Measurements from ENCODE around the gene PSMD1.
"Not testable (repeated sequence)": the region's sequence is repeated elsewhere in the genome, so short reads cannot be mapped to it uniquely, and the experiment has no call there.

PSMD1 gene

DNA sequence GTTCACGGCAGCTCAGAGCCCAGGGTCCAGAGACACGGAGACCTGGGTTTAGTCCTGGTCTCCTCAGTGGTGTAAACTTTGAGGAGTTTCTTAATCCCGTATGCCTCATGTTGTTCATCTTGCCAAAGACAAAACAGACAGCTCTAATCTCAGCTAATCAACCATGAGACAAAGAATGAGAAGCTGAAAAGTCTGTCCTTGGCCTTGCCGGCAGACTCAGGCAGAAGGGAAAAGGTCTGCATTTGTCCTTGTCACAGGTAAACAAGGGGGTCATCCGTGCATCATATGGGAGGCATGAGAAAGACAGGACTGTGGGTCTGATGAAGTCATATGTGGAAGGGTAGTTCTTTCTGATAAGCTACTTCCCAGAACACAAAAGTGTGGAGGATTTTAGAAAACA lies 139.9 kb downstream of the PSMD1 start:
- H3K27ac ChIP-seq: no peak overlapping the region
- TF ChIP-seq, protein P1, sequence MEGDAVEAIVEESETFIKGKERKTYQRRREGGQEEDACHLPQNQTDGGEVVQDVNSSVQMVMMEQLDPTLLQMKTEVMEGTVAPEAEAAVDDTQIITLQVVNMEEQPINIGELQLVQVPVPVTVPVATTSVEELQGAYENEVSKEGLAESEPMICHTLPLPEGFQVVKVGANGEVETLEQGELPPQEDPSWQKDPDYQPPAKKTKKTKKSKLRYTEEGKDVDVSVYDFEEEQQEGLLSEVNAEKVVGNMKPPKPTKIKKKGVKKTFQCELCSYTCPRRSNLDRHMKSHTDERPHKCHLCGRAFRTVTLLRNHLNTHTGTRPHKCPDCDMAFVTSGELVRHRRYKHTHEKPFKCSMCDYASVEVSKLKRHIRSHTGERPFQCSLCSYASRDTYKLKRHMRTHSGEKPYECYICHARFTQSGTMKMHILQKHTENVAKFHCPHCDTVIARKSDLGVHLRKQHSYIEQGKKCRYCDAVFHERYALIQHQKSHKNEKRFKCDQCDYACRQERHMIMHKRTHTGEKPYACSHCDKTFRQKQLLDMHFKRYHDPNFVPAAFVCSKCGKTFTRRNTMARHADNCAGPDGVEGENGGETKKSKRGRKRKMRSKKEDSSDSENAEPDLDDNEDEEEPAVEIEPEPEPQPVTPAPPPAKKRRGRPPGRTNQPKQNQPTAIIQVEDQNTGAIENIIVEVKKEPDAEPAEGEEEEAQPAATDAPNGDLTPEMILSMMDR (IDR thresholded peaks at IDR 0.05): no peak
- TF ChIP-seq ZFX (IDR thresholded peaks at IDR 0.05; ENCODE audit: borderline replicate concordance): no peak

DNA sequence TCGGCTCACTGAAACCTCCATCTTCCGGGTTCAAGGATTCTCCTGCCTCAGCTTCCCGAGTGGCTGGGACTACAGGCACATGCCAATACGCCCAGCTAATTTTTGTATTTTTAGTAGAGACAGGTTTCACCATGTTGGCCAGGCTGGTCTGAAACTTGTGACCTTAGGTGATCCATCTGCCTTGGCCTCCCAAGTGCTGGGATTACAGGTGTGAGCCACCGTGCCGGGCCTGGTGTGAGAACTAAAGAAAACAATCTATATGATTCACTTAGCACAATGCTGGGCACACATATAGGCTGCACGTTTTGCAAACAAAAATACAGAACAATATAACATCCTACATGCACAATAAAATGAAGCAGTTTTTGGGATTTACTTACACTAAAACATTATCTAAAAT lies 140.5 kb downstream of the PSMD1 start:
- not testable (repeated sequence) for H3K27ac ChIP-seq

DNA sequence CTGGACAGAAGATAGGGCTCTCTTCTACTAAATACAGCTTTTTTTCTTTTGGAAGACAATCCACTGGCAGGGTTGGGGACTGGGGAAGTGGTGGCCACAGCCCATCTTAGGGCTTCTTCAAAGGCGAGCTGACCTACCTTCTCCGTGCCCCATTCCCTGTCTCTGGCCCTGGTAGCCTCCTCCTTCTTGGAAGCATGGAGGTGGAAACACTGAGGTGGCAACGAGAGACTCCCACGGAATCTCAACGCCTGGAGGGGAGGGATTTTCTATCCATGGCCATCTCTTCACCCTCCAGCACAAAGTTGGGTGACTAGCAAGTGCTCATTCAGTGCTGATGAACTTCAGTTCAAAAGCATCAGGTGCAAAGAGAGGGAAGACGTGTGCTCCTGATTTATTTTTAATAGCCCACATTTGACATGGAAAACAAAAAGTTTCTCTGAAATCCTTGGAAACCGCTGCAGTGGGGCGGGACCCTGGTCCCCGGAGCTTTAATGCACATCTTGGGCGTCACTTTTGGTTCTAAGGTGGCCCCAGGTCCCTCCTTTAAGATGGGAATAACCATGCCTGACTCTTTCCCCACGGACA lies 141.1 kb downstream of the PSMD1 start:
- no peak for TF ChIP-seq ZFX (IDR thresholded peaks at IDR 0.05; ENCODE audit: borderline replicate concordance)
- TF ChIP-seq, protein P1 (IDR thresholded peaks at IDR 0.05): no peak
- H3K27ac ChIP-seq: peak overlapping the region; percentile 51; the same call in 1 of the 2 replicates

DNA sequence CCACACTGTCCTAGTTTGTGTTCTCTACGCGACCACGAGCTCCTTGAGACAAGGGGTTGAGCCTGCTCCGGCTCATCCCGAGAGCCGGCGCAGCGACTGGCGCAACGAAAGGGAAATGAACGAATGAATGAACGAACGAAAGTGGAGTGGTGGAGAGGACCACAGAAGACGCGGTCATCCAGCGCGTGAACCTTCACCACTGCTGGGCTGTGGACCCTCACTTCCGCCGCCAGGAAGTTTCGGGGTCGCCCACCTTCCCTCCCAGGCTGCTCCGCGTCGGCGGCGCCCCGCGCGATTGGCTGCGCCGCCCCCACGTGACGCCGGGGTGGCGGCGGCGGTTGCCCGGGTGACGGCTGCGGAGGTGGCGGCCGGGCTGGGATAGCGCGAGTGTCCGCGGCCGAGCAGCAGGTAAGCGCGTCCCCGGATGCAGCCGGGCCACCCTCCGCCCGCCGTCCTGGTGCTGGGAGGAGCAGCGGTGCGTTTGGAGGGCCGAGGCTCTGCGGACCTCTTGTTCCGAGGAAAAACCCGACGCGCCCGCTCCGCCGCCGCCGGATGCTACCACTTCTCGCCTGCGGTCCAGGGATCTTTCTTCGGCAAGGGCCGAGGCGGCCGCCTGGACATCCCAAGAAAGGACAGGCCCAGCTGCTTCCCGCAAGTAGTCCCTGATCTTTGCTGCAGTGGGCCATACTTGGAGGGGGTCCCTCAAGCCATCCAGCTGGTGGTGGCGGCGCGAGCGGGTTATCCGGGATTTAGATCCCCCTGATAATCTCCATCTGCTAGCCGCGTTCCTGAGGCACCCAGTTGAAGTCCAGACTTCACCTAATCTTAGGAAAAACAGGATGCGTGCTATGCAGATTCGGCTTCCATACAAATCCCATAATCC lies 141.9 kb downstream of the PSMD1 start, which contains the start of gene ARMC9:
Gene ARMC9 (plus strand): TSS at position 341 of the 883 bp plus-strand sequence. CDS start 7,608 bp downstream, outside the sequence.
- H3K27ac ChIP-seq: peak within 1 kb of the TSS; percentile 51
- no peak for TF ChIP-seq ZFX (IDR thresholded peaks at IDR 0.05; ENCODE audit: borderline replicate concordance)
- TF ChIP-seq, protein P1 (IDR thresholded peaks at IDR 0.05): no peak

DNA sequence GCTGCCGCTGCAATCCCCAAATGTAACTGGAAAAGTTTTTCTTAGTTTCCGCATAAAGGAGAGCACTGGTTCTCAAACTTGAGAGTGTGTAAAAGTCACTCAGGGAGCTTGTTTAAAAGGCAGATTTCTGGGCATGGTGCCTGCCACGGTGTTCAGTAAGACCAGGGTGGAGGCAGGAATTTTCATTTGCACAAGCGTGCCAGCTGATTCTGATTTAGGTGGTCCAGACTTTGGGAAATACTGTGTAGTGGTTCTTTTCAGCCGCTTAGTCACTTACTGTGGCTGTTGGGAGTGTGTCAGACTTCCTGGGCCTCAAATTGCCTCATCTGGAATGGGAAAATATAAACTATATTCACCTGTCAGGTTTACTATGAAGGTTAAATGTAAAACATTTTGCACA lies 142.6 kb downstream of the PSMD1 start:
- TF ChIP-seq, protein P1 (IDR thresholded peaks at IDR 0.05): no peak
- TF ChIP-seq ZFX (IDR thresholded peaks at IDR 0.05; ENCODE audit: borderline replicate concordance): no peak
- peak overlapping the region; percentile 51 for H3K27ac ChIP-seq

DNA sequence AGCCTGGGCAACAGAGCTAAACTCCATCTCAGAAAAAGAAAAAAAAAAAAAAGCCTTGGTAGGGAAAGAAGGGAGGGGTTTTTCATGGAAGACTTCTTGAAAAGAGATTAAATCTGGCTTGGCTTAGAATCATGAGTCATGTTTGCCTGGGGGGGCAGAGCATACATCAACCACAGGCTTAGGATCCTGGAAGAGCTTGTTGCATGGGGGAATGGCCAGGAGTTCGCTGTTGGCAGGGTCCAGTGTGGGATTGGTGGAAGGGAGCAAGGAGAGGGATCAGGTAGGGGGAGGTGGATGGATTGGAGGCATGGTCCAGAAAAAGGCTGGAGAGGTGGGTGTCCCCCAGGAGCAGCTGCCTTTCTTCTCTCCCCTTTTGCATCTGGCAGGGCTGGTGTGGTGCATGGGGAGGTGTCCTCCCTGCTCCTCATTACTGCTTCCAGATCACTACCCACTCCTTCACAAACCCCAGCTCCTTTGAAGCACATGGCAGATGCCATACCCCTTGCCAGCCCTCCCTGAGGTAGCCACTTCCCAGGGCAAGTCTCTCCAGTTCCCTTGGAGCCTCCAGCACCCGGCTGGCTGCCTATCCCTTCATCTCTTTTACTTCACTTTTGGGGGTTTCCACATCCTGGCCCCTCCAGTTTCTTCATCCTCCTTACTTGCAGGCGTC lies 144.3 kb downstream of the PSMD1 start:
- TF ChIP-seq ZFX (IDR thresholded peaks at IDR 0.05; ENCODE audit: borderline replicate concordance): no peak

DNA sequence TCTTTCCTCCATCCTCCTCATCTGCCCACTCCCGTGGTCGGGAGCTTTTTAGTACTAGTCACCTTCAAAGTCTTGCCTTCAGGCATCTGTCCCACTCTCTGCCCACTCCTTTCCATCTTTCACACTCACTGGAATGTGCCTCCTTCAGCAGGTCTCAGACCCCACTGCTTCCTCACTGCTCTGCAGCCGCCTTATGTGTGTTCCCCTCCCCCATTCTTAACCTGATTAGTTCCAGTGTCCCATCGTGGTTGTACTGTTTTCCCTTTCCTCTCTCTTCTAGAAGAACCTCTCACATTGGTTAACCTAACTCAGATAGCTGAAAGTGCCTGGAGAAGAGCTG lies 144.8 kb downstream of the PSMD1 start:
- H3K27ac ChIP-seq: no peak overlapping the region
- TF ChIP-seq, protein P1 (IDR thresholded peaks at IDR 0.05): no peak
- no peak for TF ChIP-seq ZFX (IDR thresholded peaks at IDR 0.05; ENCODE audit: borderline replicate concordance)

More for the DNA sequence above, 144.3 kb downstream of the PSMD1 start:
- no peak overlapping the region for H3K27ac ChIP-seq

DNA sequence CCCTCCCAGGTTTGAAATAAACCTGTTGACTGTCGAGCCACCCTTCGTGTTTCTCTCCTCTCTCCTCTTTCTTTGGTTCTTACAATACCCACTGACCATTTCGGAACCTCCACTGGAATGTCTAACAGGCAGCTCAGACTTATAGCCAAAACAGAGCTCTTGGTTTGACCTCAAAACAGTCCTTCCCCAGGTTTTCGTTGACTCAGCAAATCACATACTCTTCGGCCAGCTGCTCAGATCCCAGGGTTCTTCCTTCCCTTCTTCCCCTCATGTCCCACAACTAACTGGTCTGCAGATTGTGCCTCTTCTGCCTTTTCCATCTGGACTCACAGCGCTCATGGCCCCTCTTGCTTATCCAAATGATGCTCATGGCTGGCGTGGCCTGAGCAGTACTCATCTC lies 146.4 kb downstream of the PSMD1 start:
- TF ChIP-seq, protein P1 (IDR thresholded peaks at IDR 0.05): no peak
- TF ChIP-seq ZFX (IDR thresholded peaks at IDR 0.05; ENCODE audit: borderline replicate concordance): no peak
- no peak overlapping the region for H3K27ac ChIP-seq
